ENCODE results near the gene CFAP45. TPM values are rescaled to one million over a fixed set of nuclear protein-coding genes. Genes with fewer than 3 reads are reported as not detected.

CFAP45 gene
- total and polyA plus RNA-seq, 8 donors: 0.30 to 1.0 (median 0.52) TPM; not detected in 4

DNA sequence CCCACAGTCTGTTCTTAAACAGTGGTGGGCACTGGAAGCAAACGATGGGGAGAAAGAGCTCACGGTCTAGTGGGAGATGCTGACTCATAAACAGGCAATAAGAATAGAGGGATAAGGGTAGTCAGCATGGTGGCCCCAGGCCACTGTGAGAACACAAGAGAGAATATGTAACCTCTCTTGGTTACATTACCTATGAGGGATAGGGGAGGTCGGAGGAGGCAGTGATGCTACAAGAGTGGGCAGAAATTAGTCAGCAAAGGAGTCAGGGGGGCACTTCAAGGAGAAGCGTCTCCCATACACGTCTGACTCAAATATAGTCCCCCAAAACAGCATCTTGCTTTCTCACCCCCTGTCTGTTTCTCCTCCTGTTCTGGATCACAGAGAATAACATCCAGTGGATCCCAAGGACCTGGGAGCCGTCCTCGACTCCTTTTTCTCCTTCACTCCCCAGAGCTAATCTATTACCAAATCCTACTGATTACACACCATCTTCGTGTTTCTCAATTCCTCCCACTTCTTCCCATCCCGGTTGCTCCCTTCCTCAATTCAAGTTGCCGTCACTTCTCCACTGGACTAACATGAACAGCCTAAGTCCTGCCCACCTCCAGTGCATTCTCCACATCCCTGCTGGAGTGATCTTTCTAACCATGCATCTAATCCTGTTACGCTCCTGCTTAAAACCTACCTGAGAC is 71.2 kb downstream of the CFAP45 start:
- Histone ChIP-seq H3K4me1 (peaks cover 0 to 56% (median 7%) of the 10 kb centered on the region in 4 donors), H3K4me3 (peak overlapping the region in 1 of 4 donors; percentile 9), H3K27me3 (peaks cover 0 to 9% (median under 1%) of the 10 kb centered on the region in 3 donors), H3K27ac (no peak overlapping the region), H3K9me3 (no peaks in the 10 kb centered on the region), H3K36me3 (no peaks in the 10 kb centered on the region)
- TF ChIP-seq EP300 (IDR thresholded peaks at IDR 0.05) (no peak), POLR2AphosphoS5 (IDR thresholded peaks at IDR 0.05) (no peak), POLR2A (IDR thresholded peaks at IDR 0.05) (no peak)
- TF ChIP-seq, protein P1, sequence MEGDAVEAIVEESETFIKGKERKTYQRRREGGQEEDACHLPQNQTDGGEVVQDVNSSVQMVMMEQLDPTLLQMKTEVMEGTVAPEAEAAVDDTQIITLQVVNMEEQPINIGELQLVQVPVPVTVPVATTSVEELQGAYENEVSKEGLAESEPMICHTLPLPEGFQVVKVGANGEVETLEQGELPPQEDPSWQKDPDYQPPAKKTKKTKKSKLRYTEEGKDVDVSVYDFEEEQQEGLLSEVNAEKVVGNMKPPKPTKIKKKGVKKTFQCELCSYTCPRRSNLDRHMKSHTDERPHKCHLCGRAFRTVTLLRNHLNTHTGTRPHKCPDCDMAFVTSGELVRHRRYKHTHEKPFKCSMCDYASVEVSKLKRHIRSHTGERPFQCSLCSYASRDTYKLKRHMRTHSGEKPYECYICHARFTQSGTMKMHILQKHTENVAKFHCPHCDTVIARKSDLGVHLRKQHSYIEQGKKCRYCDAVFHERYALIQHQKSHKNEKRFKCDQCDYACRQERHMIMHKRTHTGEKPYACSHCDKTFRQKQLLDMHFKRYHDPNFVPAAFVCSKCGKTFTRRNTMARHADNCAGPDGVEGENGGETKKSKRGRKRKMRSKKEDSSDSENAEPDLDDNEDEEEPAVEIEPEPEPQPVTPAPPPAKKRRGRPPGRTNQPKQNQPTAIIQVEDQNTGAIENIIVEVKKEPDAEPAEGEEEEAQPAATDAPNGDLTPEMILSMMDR (IDR thresholded peaks at IDR 0.05): no peak
- no peak for DNase-seq
- intact Hi-C loops (cut with DNase I; ENCODE audit: low total_unique reads): no loop called here
- WGBS, 5 donors: 82 to 87% (median 85%) methylated on average over 11 of the region's 11 CpGs

DNA sequence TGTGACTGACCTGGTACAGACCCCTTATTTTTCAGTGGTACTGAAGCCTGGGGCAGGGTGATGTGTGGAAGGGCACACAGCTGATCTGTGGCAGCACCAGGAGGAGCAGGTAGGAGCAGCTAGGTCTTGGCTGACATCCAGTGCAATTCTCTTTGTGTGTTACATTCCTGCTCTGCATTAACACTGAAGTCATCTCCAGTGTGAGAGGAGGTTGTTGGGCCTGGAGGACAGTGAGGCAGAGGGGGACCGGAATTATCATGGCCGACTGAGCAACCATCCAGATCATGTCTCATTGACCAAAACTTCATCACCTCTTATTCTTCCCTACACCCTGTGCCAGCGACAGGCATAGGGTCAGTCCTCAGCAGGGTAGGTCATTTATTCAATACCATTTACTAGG is 71.8 kb downstream of the CFAP45 start:
- Histone ChIP-seq H3K9me3 (no peaks in the 10 kb centered on the region), H3K4me1 (peaks cover 0 to 56% (median 9%) of the 10 kb centered on the region in 4 donors), H3K27me3 (peaks cover 0 to 13% (median 2%) of the 10 kb centered on the region in 3 donors), H3K27ac (no peak overlapping the region), H3K36me3 (no peaks in the 10 kb centered on the region), H3K4me3 (peak overlapping the region in 1 of 4 donors; percentile 9)
- TF ChIP-seq POLR2AphosphoS5 (IDR thresholded peaks at IDR 0.05) (no peak), EP300 (IDR thresholded peaks at IDR 0.05) (no peak), POLR2A (IDR thresholded peaks at IDR 0.05) (no peak)
- TF ChIP-seq, protein P1 (IDR thresholded peaks at IDR 0.05): no peak
- intact Hi-C loops (cut with DNase I; ENCODE audit: low total_unique reads): no loop called here
- no peak for DNase-seq
- WGBS, 5 donors: 64 to 95% (median 77%) methylated on average over 3 of the region's 3 CpGs

DNA sequence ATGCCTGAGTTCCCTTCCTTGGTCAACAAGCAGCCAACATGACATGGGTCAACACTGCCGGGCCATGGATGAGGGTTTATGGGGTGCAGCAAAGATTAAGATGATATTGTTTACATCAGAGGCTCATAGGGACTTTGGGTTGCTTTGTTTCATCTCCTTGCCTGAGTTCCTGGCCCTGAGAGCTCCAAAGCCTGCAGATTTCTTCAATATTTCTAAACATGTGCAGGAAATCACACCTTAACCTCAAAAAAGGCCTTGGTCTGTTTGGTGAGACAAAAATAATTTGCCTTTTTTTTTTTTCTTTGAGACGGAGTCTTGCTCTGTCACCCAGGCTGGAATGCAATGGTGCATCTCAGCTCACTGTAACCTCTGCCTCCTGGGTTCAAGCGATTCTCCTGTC is 72.4 kb downstream of the CFAP45 start:
- WGBS, 5 donors: 83 to 94% (median 85%) methylated on average over 3 of the region's 3 CpGs
- Histone ChIP-seq H3K9me3 (no peaks in the 10 kb centered on the region), H3K27ac (peak overlapping the region in 1 of 5 donors; percentile 44), H3K4me1 (peaks cover 0 to 56% (median 9%) of the 10 kb centered on the region in 4 donors), H3K27me3 (peaks cover 0 to 19% (median 2%) of the 10 kb centered on the region in 3 donors), H3K4me3 (peak overlapping the region in 2 of 4 donors; percentile 20 to 31), H3K36me3 (no peaks in the 10 kb centered on the region)
- intact Hi-C loops (cut with DNase I; ENCODE audit: low total_unique reads): no loop called here
- no peak for DNase-seq
- TF ChIP-seq POLR2AphosphoS5 (IDR thresholded peaks at IDR 0.05) (no peak), POLR2A (IDR thresholded peaks at IDR 0.05) (no peak), EP300 (IDR thresholded peaks at IDR 0.05) (no peak)
- TF ChIP-seq, protein P1 (IDR thresholded peaks at IDR 0.05): no peak

DNA sequence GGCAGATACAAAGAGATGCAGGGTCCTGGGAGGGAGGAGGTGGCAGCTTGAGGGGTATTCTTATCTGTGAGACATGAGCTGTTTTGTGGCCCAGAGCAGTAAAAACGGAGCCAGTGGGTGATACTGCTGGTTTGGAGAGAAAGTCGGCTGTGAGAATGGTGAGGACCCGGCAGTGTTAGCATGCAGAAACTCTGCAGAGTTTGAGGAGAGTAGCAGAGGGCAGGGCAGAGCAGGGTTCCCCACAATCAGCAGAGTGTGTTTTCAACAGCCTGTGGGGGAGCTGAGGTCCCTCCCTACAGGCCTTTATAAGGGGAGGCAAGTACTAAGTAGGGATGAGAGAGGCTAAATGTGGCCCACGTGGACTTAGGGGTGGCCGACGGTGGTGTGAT is 72.9 kb downstream of the CFAP45 start:
- DNase-seq: no peak
- H3K27ac ChIP-seq: peak overlapping the region in 2 of 5 donors; percentile 38 to 44
- no peaks in the 10 kb centered on the region for H3K36me3 ChIP-seq
- H3K9me3 ChIP-seq: no peaks in the 10 kb centered on the region
- peaks cover 0 to 23% (median 2%) of the 10 kb centered on the region in 3 donors for H3K27me3 ChIP-seq
- 80 to 92% (median 88%) methylated on average over 6 of the region's 6 CpGs for WGBS, 5 donors
- peaks cover 0 to 56% (median 9%) of the 10 kb centered on the region in 4 donors for H3K4me1 ChIP-seq
- H3K4me3 ChIP-seq: peak overlapping the region in 2 of 4 donors; percentile 20 to 31
- intact Hi-C loops (cut with DNase I; ENCODE audit: low total_unique reads): no loop called here
- TF ChIP-seq, protein P1 (IDR thresholded peaks at IDR 0.05): no peak
- TF ChIP-seq EP300 (IDR thresholded peaks at IDR 0.05) (no peak), POLR2AphosphoS5 (IDR thresholded peaks at IDR 0.05) (no peak)
